A673 (cell line): ENCODE results near the gene DUOX1. TPM values are rescaled to one million over a fixed set of nuclear protein-coding genes. Genes with fewer than 3 reads are reported as not detected.

ENCODE experiments used
- BruUV-seq: library from RNA; stranded (reverse); fragments of 400-500 nt; replicated peaks from 2 replicates; lab custom pipeline; 2021; lab: Mats Ljungman, UMichigan
- CTCF ChIA-PET: fragments of 300-600 bp; sonication (Branson Sonifier 250); formaldehyde crosslinking; loops from one replicate; lab custom pipeline; 2022; ENCODE audit warnings: antibody characterized with exemption; lab: Charles Lee
- POLR2A ChIA-PET: fragments of 300-600 bp; sonication (Branson Sonifier 250); formaldehyde crosslinking; loops from one replicate; lab custom pipeline; 2022; ENCODE audit warnings: antibody characterized with exemption; ENCODE audit not compliant: low non-redundant PET; lab: Charles Lee
- DNase-seq: peaks from one replicate; pipeline ENCODE4 v3.0.0-alpha.2; 2015; ENCODE audit warnings: low spot score
- H3K27ac ChIP-seq: fragments of 200-600 bp; sonication (generic); 2 replicates; pipeline ENCODE4 v1.5.1; 2016; ENCODE audit warnings: mixed run types, low read depth, mild to moderate bottlenecking, mixed read lengths, antibody characterized with exemption, low read length; ENCODE audit not compliant: poor library complexity, severe bottlenecking
- H3K27me3 ChIP-seq: fragments of 200-600 bp; sonication (generic); replicated peaks from 2 replicates; pipeline ENCODE4 v1.6.1; 2017; ENCODE audit warnings: mixed run types, low read depth, mild to moderate bottlenecking, mixed read lengths, antibody characterized with exemption, low read length; ENCODE audit not compliant: insufficient read depth, poor library complexity
- H3K36me3 ChIP-seq: fragments of 200-600 bp; sonication (generic); 2 replicates; pipeline ENCODE4 v1.6.1; 2016; ENCODE audit warnings: mixed run types, mild to moderate bottlenecking, mixed read lengths, antibody characterized with exemption, low read length; ENCODE audit not compliant: insufficient read depth, poor library complexity, severe bottlenecking
- H3K4me1 ChIP-seq: fragments of 200-600 bp; sonication (generic); 2 replicates; pipeline ENCODE4 v1.6.1; 2017; ENCODE audit warnings: mixed run types, mild to moderate bottlenecking, mixed read lengths, antibody characterized with exemption, low read length; ENCODE audit not compliant: insufficient read depth, poor library complexity, severe bottlenecking
- H3K4me3 ChIP-seq: fragments of 200-600 bp; sonication (generic); 2 replicates; pipeline ENCODE4 v1.5.1; 2016; ENCODE audit warnings: low read depth, mixed run types, mild to moderate bottlenecking, mixed read lengths, low read length; ENCODE audit not compliant: poor library complexity, severe bottlenecking
- H3K9me3 ChIP-seq: fragments of 200-600 bp; sonication (generic); 2 replicates; pipeline ENCODE4 v1.6.1; 2016; ENCODE audit warnings: mixed run types, low read depth, mild to moderate bottlenecking, mixed read lengths, antibody characterized with exemption, low read length; ENCODE audit not compliant: poor library complexity, severe bottlenecking
- EZH2 ChIP-seq: fragments of 200-600 bp; sonication (generic); IDR thresholded peaks from 2 replicates; pipeline ENCODE4 v1.6.1; 2017; ENCODE audit warnings: borderline replicate concordance, low read depth, mild to moderate bottlenecking, mixed read lengths, antibody characterized with exemption, low read length; ENCODE audit not compliant: poor library complexity, severe bottlenecking
- intact Hi-C: fragments of 100-400 bp; cut with micrococcal nuclease; formaldehyde crosslinking; loops from one replicate; pipeline ENCODE4 v1.10.0; 2022; ENCODE audit not compliant: unreplicated experiment
- total RNA-seq: library from RNA; stranded (reverse); gene quantifications from 2 replicates; pipeline ENCODE4 v1.2.3, GENCODE V29; 2021
- TF ChIP-seq, protein P1 (sequence below): fragments of 300-800, 200-600 bp; sonication (generic); conservative IDR thresholded peaks from 2 replicates; pipeline ENCODE4 v1.5.1; 2017; ENCODE audit warnings: low read depth, mild to moderate bottlenecking, antibody characterized with exemption, low read length, moderate library complexity, mixed read lengths

The DUOX1 gene
- total RNA-seq, 1 experiment from 2014 or later: 1.7 TPM

GRCh38 chr15:45186771-45187577 lies 57.2 kb downstream of the DUOX1 start:
- H3K27me3 ChIP-seq: no peaks in the 10 kb centered on the region
- intact Hi-C loops: no loop called here
- H3K9me3 ChIP-seq: no peaks in the 10 kb centered on the region
- BruUV-seq: TSS peak; percentile 23
- ChIA-PET POLR2A (interaction anchor here (0.7 to 1.2 kb wide), 2 partner anchors 20 to 215 kb away, joined by 3 to 5 read pairs; a partner anchor contains a TSS), CTCF (no interaction called here)
- H3K36me3 ChIP-seq: no peaks in the 10 kb centered on the region
- no peak for DNase-seq
- peaks cover 43% of the 10 kb centered on the region for H3K4me1 ChIP-seq
- peak overlapping the region; percentile 84 for H3K27ac ChIP-seq
- peak overlapping the region; percentile 89 for H3K4me3 ChIP-seq
- no peak for TF ChIP-seq EZH2
- TF ChIP-seq, protein P1, sequence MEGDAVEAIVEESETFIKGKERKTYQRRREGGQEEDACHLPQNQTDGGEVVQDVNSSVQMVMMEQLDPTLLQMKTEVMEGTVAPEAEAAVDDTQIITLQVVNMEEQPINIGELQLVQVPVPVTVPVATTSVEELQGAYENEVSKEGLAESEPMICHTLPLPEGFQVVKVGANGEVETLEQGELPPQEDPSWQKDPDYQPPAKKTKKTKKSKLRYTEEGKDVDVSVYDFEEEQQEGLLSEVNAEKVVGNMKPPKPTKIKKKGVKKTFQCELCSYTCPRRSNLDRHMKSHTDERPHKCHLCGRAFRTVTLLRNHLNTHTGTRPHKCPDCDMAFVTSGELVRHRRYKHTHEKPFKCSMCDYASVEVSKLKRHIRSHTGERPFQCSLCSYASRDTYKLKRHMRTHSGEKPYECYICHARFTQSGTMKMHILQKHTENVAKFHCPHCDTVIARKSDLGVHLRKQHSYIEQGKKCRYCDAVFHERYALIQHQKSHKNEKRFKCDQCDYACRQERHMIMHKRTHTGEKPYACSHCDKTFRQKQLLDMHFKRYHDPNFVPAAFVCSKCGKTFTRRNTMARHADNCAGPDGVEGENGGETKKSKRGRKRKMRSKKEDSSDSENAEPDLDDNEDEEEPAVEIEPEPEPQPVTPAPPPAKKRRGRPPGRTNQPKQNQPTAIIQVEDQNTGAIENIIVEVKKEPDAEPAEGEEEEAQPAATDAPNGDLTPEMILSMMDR: no peak

DNA sequence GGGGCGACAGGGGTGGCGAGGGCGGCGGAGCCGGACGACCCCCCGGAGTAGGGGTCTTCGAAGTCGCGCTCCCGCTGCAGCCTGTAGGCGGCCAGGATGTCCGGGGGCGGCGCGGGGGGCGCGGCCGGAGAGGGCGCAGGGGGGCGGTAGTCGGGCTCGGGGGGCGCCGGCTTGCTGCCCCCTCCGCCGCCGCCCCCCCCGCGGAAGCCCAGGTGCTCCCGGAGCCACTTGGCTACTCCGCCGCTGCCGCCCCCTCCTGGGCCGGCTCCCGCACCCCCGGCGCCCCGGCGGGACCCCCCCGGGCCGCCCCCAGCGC lies 57.7 kb downstream of the DUOX1 start:
- peaks cover 37% of the 10 kb centered on the region for H3K4me1 ChIP-seq
- H3K27ac ChIP-seq: peak overlapping the region; percentile 84
- BruUV-seq: no TSS peak
- POLR2A ChIA-PET: interaction anchor here (0.7 to 1.2 kb wide), 2 partner anchors 21 to 215 kb away, joined by 3 to 5 read pairs; a partner anchor contains a TSS
- intact Hi-C loops: no loop called here
- DNase-seq: no peak
- no peak for TF ChIP-seq EZH2
- TF ChIP-seq, protein P1: no peak
- CTCF ChIA-PET: interaction anchor here (0.5 to 1.2 kb wide), 3 partner anchors 10 to 25 kb away, joined by 3 to 7 read pairs (median 3); no protein-coding TSS in a partner anchor
- no peaks in the 10 kb centered on the region for H3K27me3 ChIP-seq
- H3K4me3 ChIP-seq: peak overlapping the region; percentile 89
- no peaks in the 10 kb centered on the region for H3K9me3 ChIP-seq
- no peaks in the 10 kb centered on the region for H3K36me3 ChIP-seq

DNA sequence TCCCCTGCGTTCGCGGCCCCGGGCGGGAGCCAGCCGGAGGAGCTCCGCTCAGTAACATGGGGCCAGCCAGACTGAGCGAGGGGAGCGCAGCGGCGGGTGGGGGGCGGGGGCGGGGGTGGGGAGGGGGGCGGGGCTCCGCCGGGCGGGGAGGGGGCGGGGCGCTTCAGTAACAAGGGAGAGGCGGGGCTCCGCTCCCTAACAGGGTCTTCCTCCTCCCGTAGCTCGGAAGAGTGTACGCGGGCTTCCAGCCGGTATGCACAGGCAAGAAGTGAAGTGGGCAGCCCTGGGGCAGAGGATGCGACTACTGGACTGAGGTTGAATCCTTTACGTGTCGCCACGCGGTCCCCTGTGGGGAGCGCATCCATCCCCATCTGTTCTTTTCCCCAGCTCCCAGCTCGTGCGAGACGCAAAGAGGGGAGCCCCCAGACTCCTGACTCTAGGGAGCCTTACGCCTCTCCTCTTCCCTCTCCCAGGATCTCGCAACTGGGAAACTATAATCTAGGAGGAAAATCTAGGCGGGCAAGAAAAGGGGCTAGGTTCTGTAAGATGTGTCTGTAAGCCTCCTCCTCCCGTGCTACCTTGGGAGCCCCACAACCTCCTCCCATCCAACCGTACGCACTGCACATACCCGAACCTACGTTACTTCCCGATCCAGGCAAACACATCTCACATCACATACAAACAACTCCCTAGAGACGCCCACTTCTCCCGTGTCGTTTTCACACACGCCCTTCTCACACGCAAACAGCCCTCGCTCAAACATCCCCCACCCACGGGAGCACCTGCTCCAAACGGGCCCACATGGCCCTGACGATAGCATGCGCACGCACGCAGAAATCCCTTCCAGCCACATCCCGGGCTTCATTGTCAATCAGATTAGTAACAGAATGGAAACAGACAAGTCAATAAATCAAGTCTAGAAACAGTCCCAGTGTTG lies 58.4 kb downstream of the DUOX1 start, which contains the start of gene SHF:
TSS of gene SHF (minus strand) at position 73 of the 937 bp plus-strand sequence. CDS start at position 58, 15 bp downstream.
- H3K4me3 ChIP-seq: peak within 1 kb of the TSS; percentile 89
- intact Hi-C loops: no loop called here
- TF ChIP-seq, protein P1: no peak
- TF ChIP-seq EZH2: no peak

More for the DNA sequence above, 58.4 kb downstream of the DUOX1 start, which contains the start of gene SHF:
- peak; percentile 83 for DNase-seq
- H3K36me3 ChIP-seq: no peaks in the 10 kb centered on the region
- H3K4me1 ChIP-seq: peaks cover 31% of the 10 kb centered on the region
- BruUV-seq: no TSS peak
- no peaks in the 10 kb centered on the region for H3K9me3 ChIP-seq
- no peaks in the 10 kb centered on the region for H3K27me3 ChIP-seq
- ChIA-PET CTCF (interaction anchor here (0.5 to 1.2 kb wide), 3 partner anchors 10 to 25 kb away, joined by 3 to 7 read pairs (median 3); no protein-coding TSS in a partner anchor), POLR2A (interaction anchor here (0.7 to 1.2 kb wide), 2 partner anchors 21 to 214 kb away, joined by 3 to 5 read pairs; a partner anchor contains a TSS)
- peak within 1 kb of the TSS; percentile 84 for H3K27ac ChIP-seq
